Measurements from ENCODE around the gene MC1R.

GRCh38 chr16:89898201-89898967 is 20.3 kb upstream of the MC1R start:
- TF ChIP-seq POLR2A (IDR thresholded peaks at IDR 0.05; ENCODE audit: extremely low read depth, insufficient read length) (no peak), CTCF (IDR thresholded peaks at IDR 0.05; ENCODE audit: low read depth, low read length) (no peak)
